ENCODE data around the gene NKX1-1.

Gene NKX1-1

GRCh38 chr4:1416051-1416947 lies 10.1 kb upstream of the NKX1-1 start:
- in situ Hi-C loops (cut with HindIII; ENCODE audit: low sequenced_read_pairs), result no loop called here
- no peak for TF ChIP-seq CTCF (IDR thresholded peaks at IDR 0.05; ENCODE audit: low read depth, low read length)
- no peak overlapping the region for H3K4me3 ChIP-seq (ENCODE audit: low read depth, low read length)
- DNase-seq (ENCODE audit: low read depth, low spot score), result no peak

- TF ChIP-seq CTCF (IDR thresholded peaks at IDR 0.05; ENCODE audit: low read depth, low read length), result no peak
- in situ Hi-C loops (cut with HindIII; ENCODE audit: low sequenced_read_pairs), result no loop called here
- DNase-seq (ENCODE audit: low read depth, low spot score), result no peak
Measured at GRCh38 chr4:1415681-1415981, 9.4 kb upstream of the NKX1-1 start.

GRCh38 chr4:1414831-1415680 lies 8.8 kb upstream of the NKX1-1 start:
- TF ChIP-seq CTCF (IDR thresholded peaks at IDR 0.05; ENCODE audit: low read depth, low read length), result no peak
- DNase-seq (ENCODE audit: low read depth, low spot score), result no peak
- in situ Hi-C loops (cut with HindIII; ENCODE audit: low sequenced_read_pairs), result no loop called here
- H3K4me3 ChIP-seq (ENCODE audit: low read depth, low read length), result no peak overlapping the region

More at GRCh38 chr4:1415681-1415981, 9.4 kb upstream of the NKX1-1 start:
- H3K4me3 ChIP-seq (ENCODE audit: low read depth, low read length), result no peak overlapping the region

GRCh38 chr4:1413687-1414479 lies 7.6 kb upstream of the NKX1-1 start:
- H3K4me3 ChIP-seq (ENCODE audit: low read depth, low read length), result no peak overlapping the region
- no peak for TF ChIP-seq CTCF (IDR thresholded peaks at IDR 0.05; ENCODE audit: low read depth, low read length)
- DNase-seq (ENCODE audit: low read depth, low spot score), result no peak
- in situ Hi-C loops (cut with HindIII; ENCODE audit: low sequenced_read_pairs), result no loop called here

- in situ Hi-C loops (cut with HindIII; ENCODE audit: low sequenced_read_pairs), result no loop called here
- TF ChIP-seq CTCF (IDR thresholded peaks at IDR 0.05; ENCODE audit: low read depth, low read length), result no peak
- no peak overlapping the region for H3K4me3 ChIP-seq (ENCODE audit: low read depth, low read length)
- DNase-seq (ENCODE audit: low read depth, low spot score), result no peak
Measured at GRCh38 chr4:1413204-1413663, 7.0 kb upstream of the NKX1-1 start.

Data from astrocyte of the spinal cord (primary cell).